HG03342 (cell line): ENCODE measurements around the gene ITPKA.

Experiments
- ATAC-seq: cut with Tn5 transposase; IDR thresholded peaks from one replicate; pipeline ENCODE4 v1.9.1; 2021; ENCODE audit warnings: mild to moderate bottlenecking, moderate library complexity; ENCODE audit not compliant: unreplicated experiment

Gene ITPKA

GRCh38 chr15:41489641-41490040, 4.0 kb upstream of the ITPKA start:
- ATAC-seq = no peak

GRCh38 chr15:41490355-41490754, 3.3 kb upstream of the ITPKA start:
- no peak for ATAC-seq

GRCh38 chr15:41491889-41492288, 1.8 kb upstream of the ITPKA start:
- ATAC-seq = no peak

GRCh38 chr15:41492597-41493204, 973 bp upstream of the ITPKA start:
- ATAC-seq = no peak

GRCh38 chr15:41493902-41494189, 172 bp downstream of the ITPKA start:
- ATAC-seq = no peak

GRCh38 chr15:41494190-41494921, 682 bp downstream of the ITPKA start:
- peak; percentile 18 for ATAC-seq

- ATAC-seq = no peak
Observed at GRCh38 chr15:41494922-41495735, 1.5 kb downstream of the ITPKA start.

GRCh38 chr15:41495736-41496599, 2.3 kb downstream of the ITPKA start:
- ATAC-seq = no peak

- ATAC-seq = no peak
Observed at GRCh38 chr15:41498657-41499056, 5.0 kb downstream of the ITPKA start.

GRCh38 chr15:41499109-41499851, 5.6 kb downstream of the ITPKA start:
- ATAC-seq = no peak

- ATAC-seq = peak; percentile 52
Observed at GRCh38 chr15:41501191-41501917, 7.7 kb downstream of the ITPKA start.

GRCh38 chr15:41501931-41502794, 8.5 kb downstream of the ITPKA start:
- ATAC-seq = no peak

- no peak for ATAC-seq
Observed at GRCh38 chr15:41502795-41503668, 9.4 kb downstream of the ITPKA start.

GRCh38 chr15:41503669-41504010, 10.0 kb downstream of the ITPKA start:
- no peak for ATAC-seq

GRCh38 chr15:41504751-41505492, 11.2 kb downstream of the ITPKA start:
- no peak for ATAC-seq

- ATAC-seq = no peak
Observed at GRCh38 chr15:41505776-41506175, 12.1 kb downstream of the ITPKA start.

GRCh38 chr15:41506796-41507341, 13.2 kb downstream of the ITPKA start:
- no peak for ATAC-seq
